Subcutaneous adipose tissue (tissue), 4 donors: ENCODE measurements around the gene PPARD. TPM values are rescaled to one million over a fixed set of nuclear protein-coding genes. Genes with fewer than 3 reads are reported as not detected.

ENCODE experiments used
- CTCF ChIP-seq: fragments of 450-650 bp; IDR thresholded peaks from one replicate; pipeline ENCODE4 v1.5.1; 2016; ENCODE audit warnings: low read depth, mild to moderate bottlenecking, control low read depth, antibody characterized with exemption, moderate library complexity
- total RNA-seq, 4 donors: library from RNA; depleted of rRNA; stranded (reverse); fragments of >200 nt; gene quantifications; one replicate each; pipeline ENCODE4 v1.1.0, GENCODE V29; 2016

PPARD gene
- total RNA-seq, 4 donors from 2014 or later = 6.1 to 17.3 (median 7.0) TPM

DNA sequence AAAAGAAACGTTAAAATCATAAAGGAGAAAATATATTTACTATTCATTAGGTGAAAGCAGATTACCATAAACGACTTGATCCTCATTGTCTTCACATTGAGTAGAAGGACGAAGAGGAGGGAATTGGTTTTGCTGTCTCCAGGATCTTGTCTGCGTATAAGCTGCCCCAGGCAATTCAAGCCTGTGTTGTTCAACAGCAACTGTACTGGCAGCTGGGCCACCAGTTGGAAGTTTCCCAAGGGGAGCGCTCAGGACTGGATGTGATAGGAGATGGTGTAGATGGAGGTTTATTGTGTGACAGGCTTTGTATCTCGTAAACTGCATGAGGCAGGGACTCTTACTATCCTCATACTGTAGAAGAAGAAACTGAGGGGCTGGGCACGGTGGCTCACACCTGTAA is 105.8 kb downstream of the PPARD start:
- TF ChIP-seq CTCF = no peak

GRCh38 chr6:35449287-35449881 is 107.0 kb downstream of the PPARD start:
- no peak for TF ChIP-seq CTCF

GRCh38 chr6:35451354-35452182 is 109.2 kb downstream of the PPARD start:
- TF ChIP-seq CTCF = no peak

- TF ChIP-seq CTCF = no peak
Observed at GRCh38 chr6:35452183-35453090, 110.1 kb downstream of the PPARD start, which contains the start of gene FANCE. FANCE (plus strand) TSS chr6:35452338; CDS start chr6:35452546, 208 bp downstream.

GRCh38 chr6:35453236-35453635 is 110.9 kb downstream of the PPARD start:
- TF ChIP-seq CTCF = no peak

DNA sequence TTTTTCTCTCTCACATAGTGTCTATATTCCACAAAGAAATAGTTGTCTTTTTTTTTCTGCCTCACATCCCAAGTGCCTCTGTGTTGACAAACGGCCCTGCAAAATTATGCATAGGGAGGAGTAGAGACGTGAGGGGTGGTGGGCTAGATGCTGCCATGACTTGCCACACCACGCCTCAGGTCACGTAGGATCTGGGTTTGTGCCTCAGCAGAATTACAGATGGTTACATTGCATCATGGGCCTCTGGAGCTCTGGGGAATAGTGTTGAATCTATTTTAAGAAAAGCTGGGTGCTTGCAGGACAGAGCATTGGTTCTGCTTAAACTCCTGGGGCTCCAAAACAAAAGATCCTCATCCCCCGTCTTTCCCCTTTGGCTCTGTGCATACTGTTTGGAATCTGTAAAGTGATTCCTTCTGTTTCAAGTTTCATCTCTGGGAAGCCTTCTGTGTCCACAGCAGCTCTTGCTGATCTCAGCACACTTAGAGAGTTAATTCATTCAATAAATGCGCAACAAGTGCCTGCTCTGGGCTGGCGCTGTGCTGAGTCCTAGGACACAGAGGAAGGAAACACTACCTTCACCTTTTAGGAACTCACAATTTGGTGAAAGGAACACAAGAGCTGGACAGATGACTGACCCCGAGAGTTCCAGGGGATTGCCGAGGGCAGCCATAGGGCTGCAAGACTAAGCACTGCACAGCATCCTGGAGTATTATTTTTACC is 112.2 kb downstream of the PPARD start:
- TF ChIP-seq CTCF = no peak
